Trophoblast cell (in vitro differentiated cells and primary cell): ENCODE measurements around the gene BMPER.
A peak's percentile ranks its signal among the peaks of the same experiment; 100 is the strongest.

Source experiments
- DNase-seq, 2 donors: peaks; one replicate each; pipeline ENCODE4 v3.0.0-alpha.2; 2016
- H2AFZ ChIP-seq: 2 replicates; pipeline ENCODE4 v1.6.1; 2013; ENCODE audit warnings: low read length, moderate library complexity, mild to moderate bottlenecking; ENCODE audit not compliant: insufficient read depth, poor library complexity
- H2AK5ac ChIP-seq: 2 replicates; pipeline ENCODE4 v1.6.1; 2013; ENCODE audit warnings: mild to moderate bottlenecking, low read length
- H2BK120ac ChIP-seq: 2 replicates; pipeline ENCODE4 v1.6.1; 2013; ENCODE audit warnings: low read length, mild to moderate bottlenecking, moderate library complexity; ENCODE audit not compliant: insufficient read depth, poor library complexity
- H2BK12ac ChIP-seq: 2 replicates; pipeline ENCODE4 v1.6.1; 2013; ENCODE audit warnings: mild to moderate bottlenecking, low read length, moderate library complexity
- H2BK5ac ChIP-seq: 2 replicates; pipeline ENCODE4 v1.6.1; 2013; ENCODE audit warnings: low read length, low read depth, moderate library complexity, mild to moderate bottlenecking; ENCODE audit not compliant: poor library complexity
- H3K14ac ChIP-seq: 2 replicates; pipeline ENCODE4 v1.6.1; 2013; ENCODE audit warnings: mild to moderate bottlenecking, low read length
- H3K18ac ChIP-seq: 2 replicates; pipeline ENCODE4 v1.6.1; 2013; ENCODE audit warnings: mild to moderate bottlenecking, low read length
- H3K23ac ChIP-seq: 2 replicates; pipeline ENCODE4 v1.6.1; 2013; ENCODE audit warnings: low read length
- H3K27ac ChIP-seq: 2 replicates; pipeline ENCODE4 v1.5.1; 2013; ENCODE audit warnings: low read depth, mild to moderate bottlenecking, inconsistent platforms, low read length, moderate library complexity
- H3K27me3 ChIP-seq: 2 replicates; pipeline ENCODE4 v1.6.1; 2013; ENCODE audit warnings: inconsistent platforms, mild to moderate bottlenecking, low read length, moderate library complexity; ENCODE audit not compliant: insufficient read depth
- H3K36me3 ChIP-seq, 2 experiments: 1 replicate in 1 of 2; 2 replicates in 1 of 2; pipeline ENCODE4 v1.6.1; 2013; ENCODE audit warnings: low read length in 2 of 2, mild to moderate bottlenecking in 2 of 2, moderate library complexity in 1 of 2; ENCODE audit not compliant: insufficient read depth in 2 of 2, control insufficient read depth in 1 of 2
- H3K4ac ChIP-seq: 2 replicates; pipeline ENCODE4 v1.6.1; 2013; ENCODE audit warnings: low read depth, mild to moderate bottlenecking, low read length, moderate library complexity
- H3K4me1 ChIP-seq, 2 experiments: 1 replicate in 1 of 2; 2 replicates in 1 of 2; pipeline ENCODE4 v1.6.1; 2013; ENCODE audit warnings: low read length in 2 of 2, mild to moderate bottlenecking in 2 of 2, moderate library complexity in 1 of 2; ENCODE audit not compliant: insufficient read depth in 2 of 2, control insufficient read depth in 1 of 2
- H3K4me2 ChIP-seq: 2 replicates; pipeline ENCODE4 v1.6.1; 2013; ENCODE audit warnings: inconsistent platforms, mild to moderate bottlenecking, low read length, moderate library complexity
- H3K4me3 ChIP-seq: 2 replicates; pipeline ENCODE4 v1.5.1; 2013; ENCODE audit warnings: mild to moderate bottlenecking, low read depth, low read length, inconsistent platforms
- H3K79me1 ChIP-seq: one replicate; pipeline ENCODE4 v1.6.1; 2013; ENCODE audit warnings: low read length
- H3K79me2 ChIP-seq: 2 replicates; pipeline ENCODE4 v1.6.1; 2013; ENCODE audit warnings: low read length, mild to moderate bottlenecking; ENCODE audit not compliant: control insufficient read depth, insufficient read depth, poor library complexity
- H3K9ac ChIP-seq: 2 replicates; pipeline ENCODE4 v1.6.1; 2013; ENCODE audit warnings: mild to moderate bottlenecking, low read length
- H3K9me3 ChIP-seq: 2 replicates; pipeline ENCODE4 v1.6.1; 2013; ENCODE audit warnings: low read depth, mild to moderate bottlenecking, control low read depth, inconsistent platforms, low read length; ENCODE audit not compliant: insufficient read depth
- H4K12ac ChIP-seq: 2 replicates; pipeline ENCODE4 v1.6.1; 2013; ENCODE audit warnings: low read depth, mild to moderate bottlenecking, low read length, moderate library complexity
- H4K8ac ChIP-seq: 2 replicates; pipeline ENCODE4 v1.6.1; 2013; ENCODE audit warnings: low read depth, mild to moderate bottlenecking, low read length, moderate library complexity
- H4K91ac ChIP-seq: one replicate; pipeline ENCODE4 v1.6.1; 2013; ENCODE audit warnings: low read depth, mild to moderate bottlenecking, low read length, moderate library complexity
- WGBS: extraction: QIAGEN DNeasy Blood & Tissue Kit; methylation state at CpG from one replicate; pipeline ENCODE4 v1.1.7; 2013; ENCODE audit warnings: missing lambda C conversion rate; ENCODE audit not compliant: insufficient read length, insufficient coverage; ENCODE audit errors: extremely low coverage; 5-methylcytosine and 5-hydroxymethylcytosine counted together

The BMPER gene

DNA sequence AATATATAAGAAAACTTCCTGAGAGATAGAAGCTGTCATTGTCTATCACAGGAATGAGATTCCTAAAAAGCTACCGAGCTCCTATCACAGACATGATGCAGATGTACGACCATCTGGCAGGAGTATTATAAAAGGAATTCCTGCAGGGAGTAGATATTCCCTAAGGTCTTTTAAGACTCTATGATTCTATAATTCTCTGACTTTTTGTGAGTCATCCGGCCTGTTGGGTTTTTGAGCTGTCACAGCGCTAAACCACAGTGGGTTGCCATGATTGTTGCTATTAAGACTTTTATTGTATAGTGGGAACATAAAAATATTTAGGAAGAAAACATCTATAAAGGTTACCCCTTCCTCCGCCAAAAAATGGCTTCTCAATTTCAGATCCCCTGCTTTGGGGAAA lies 223.4 kb downstream of the BMPER start:
- Histone ChIP-seq H3K79me1 (no peaks in the 10 kb centered on the region), H3K9me3 (no peaks in the 10 kb centered on the region), H3K18ac (no peak overlapping the region), H3K4ac (no peak overlapping the region), H3K36me3 (no peaks in the 10 kb centered on the region), H2AFZ (no peak overlapping the region), H4K91ac (no peak overlapping the region), H3K14ac (no peak overlapping the region), H3K4me2 (no peak overlapping the region), H2BK120ac (no peak overlapping the region), H3K4me3 (no peak overlapping the region), H2AK5ac (no peak overlapping the region), H4K12ac (no peak overlapping the region), H2BK12ac (no peak overlapping the region), H3K27me3 (no peaks in the 10 kb centered on the region), H3K4me1 (peaks cover 3 to 9% of the 10 kb centered on the region in 2 experiments), H3K27ac (no peak overlapping the region), H4K8ac (no peak overlapping the region), H3K9ac (no peak overlapping the region), H3K23ac (no peak overlapping the region), H3K79me2 (no peaks in the 10 kb centered on the region), H2BK5ac (no peak overlapping the region)
- no CpG with 5 or more reads among the region's 5 CpGs for WGBS
- no peak for DNase-seq

DNA sequence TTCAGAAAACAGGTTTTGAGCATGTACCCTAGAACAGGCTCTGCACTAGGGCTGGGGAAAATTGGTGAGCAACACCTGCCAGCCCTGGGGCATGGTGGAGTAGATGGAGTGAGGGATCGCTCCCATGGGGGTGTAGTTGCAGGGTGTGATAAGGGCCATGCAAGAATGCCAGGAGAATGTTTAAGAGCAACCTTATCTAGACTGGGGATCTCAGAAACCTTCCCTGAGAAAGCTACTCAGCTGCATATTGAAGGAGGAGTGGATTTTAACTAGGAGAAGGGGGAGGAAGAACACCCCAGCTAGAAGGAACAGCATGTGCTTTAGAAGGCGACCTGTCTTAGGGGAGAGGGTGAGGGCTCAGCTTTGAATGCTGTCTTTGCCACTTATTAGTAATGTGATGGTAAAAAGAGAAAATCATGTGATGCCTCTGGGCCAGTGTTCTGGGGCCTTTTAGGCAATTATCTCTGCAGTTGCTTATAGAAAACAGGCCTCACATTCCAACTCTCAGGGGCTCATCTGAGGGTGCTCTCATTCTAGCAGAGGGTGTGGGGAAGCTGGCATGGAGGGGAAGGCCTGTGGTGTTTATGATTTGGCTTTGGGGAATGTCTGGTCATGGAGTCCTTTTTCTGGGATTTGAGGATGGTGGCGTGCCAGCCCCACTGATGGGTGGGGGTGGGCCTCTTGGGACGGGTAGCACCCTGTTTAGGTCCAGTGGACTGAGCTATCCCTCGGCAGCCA lies 225.4 kb downstream of the BMPER start:
- Histone ChIP-seq H2AFZ (no peak overlapping the region), H3K79me2 (no peaks in the 10 kb centered on the region), H2BK5ac (no peak overlapping the region), H3K14ac (no peak overlapping the region), H3K27me3 (no peaks in the 10 kb centered on the region), H3K4ac (no peak overlapping the region), H3K23ac (no peak overlapping the region), H4K8ac (no peak overlapping the region), H3K18ac (no peak overlapping the region), H3K9ac (no peak overlapping the region), H2AK5ac (no peak overlapping the region), H3K4me3 (no peak overlapping the region), H3K4me2 (no peak overlapping the region), H2BK12ac (no peak overlapping the region), H3K36me3 (no peaks in the 10 kb centered on the region), H2BK120ac (no peak overlapping the region), H3K9me3 (no peaks in the 10 kb centered on the region), H4K12ac (no peak overlapping the region), H3K79me1 (no peaks in the 10 kb centered on the region), H3K27ac (no peak overlapping the region), H4K91ac (no peak overlapping the region), H3K4me1 (peaks cover 3 to 9% of the 10 kb centered on the region in 2 experiments)
- no CpG with 5 or more reads among the region's 5 CpGs for WGBS
- DNase-seq = peak; percentile 71 to 85

GRCh38 chr7:34131371-34131770 lies 226.0 kb downstream of the BMPER start:
- Histone ChIP-seq H2BK12ac (no peak overlapping the region), H2AFZ (no peak overlapping the region), H3K27ac (no peak overlapping the region), H3K9ac (no peak overlapping the region), H3K4me1 (peaks cover 3 to 9% of the 10 kb centered on the region in 2 experiments), H3K79me1 (no peaks in the 10 kb centered on the region), H3K18ac (no peak overlapping the region), H2AK5ac (no peak overlapping the region), H3K4me3 (no peak overlapping the region), H3K36me3 (no peaks in the 10 kb centered on the region), H4K91ac (no peak overlapping the region), H3K79me2 (no peaks in the 10 kb centered on the region), H4K12ac (no peak overlapping the region), H3K9me3 (no peaks in the 10 kb centered on the region), H2BK120ac (no peak overlapping the region), H2BK5ac (no peak overlapping the region), H4K8ac (no peak overlapping the region), H3K4me2 (no peak overlapping the region), H3K14ac (no peak overlapping the region), H3K4ac (no peak overlapping the region), H3K27me3 (no peaks in the 10 kb centered on the region), H3K23ac (no peak overlapping the region)
- WGBS = no CpG with 5 or more reads among the region's 9 CpGs
- no peak for DNase-seq

- DNase-seq = peak; percentile 58 to 81
- Histone ChIP-seq H2AK5ac (no peak overlapping the region), H3K27ac (no peak overlapping the region), H3K14ac (no peak overlapping the region), H3K18ac (no peak overlapping the region), H3K23ac (no peak overlapping the region), H3K36me3 (no peaks in the 10 kb centered on the region), H3K9me3 (no peaks in the 10 kb centered on the region), H2BK120ac (no peak overlapping the region), H2BK12ac (no peak overlapping the region), H3K9ac (no peak overlapping the region), H3K4me1 (peaks cover 3 to 9% of the 10 kb centered on the region in 2 experiments), H2AFZ (no peak overlapping the region), H2BK5ac (no peak overlapping the region), H3K79me2 (no peaks in the 10 kb centered on the region), H3K4ac (no peak overlapping the region), H4K8ac (no peak overlapping the region), H4K12ac (no peak overlapping the region), H3K4me3 (no peak overlapping the region), H3K27me3 (no peaks in the 10 kb centered on the region), H3K79me1 (no peaks in the 10 kb centered on the region), H3K4me2 (no peak overlapping the region), H4K91ac (no peak overlapping the region)
- 100% methylated on average over 1 of the region's 8 CpGs for WGBS
Measured at GRCh38 chr7:34133356-34133982, 228.1 kb downstream of the BMPER start.
